BLaER1 treated with 17β-estradiol and CSF1 and Interleukin-3, amounts not matched to agents 10 nM and 100 nM (cell line): Measurements from ENCODE around the gene KAT6B.
"Not testable (repeated sequence)": the region's sequence is repeated elsewhere in the genome, so short reads cannot be mapped to it uniquely, and the experiment has no call there.

Source experiments
- H3K27ac ChIP-seq, 11 experiments: shearing (Covaris generic); formaldehyde crosslinking; 2 replicates each; pipeline ENCODE4 v1.8.1; 2022
- H3K27me3 ChIP-seq, 11 experiments: shearing (Covaris generic); formaldehyde crosslinking; 2 replicates each; pipeline ENCODE4 v1.8.1; 2022
- H3K36me3 ChIP-seq, 11 experiments: shearing (Covaris generic); formaldehyde crosslinking; 2 replicates each; pipeline ENCODE4 v1.8.1; 2022
- H3K4me1 ChIP-seq, 10 experiments: shearing (Covaris generic); formaldehyde crosslinking; 2 replicates each; pipeline ENCODE4 v1.8.1; 2022
- H3K4me2 ChIP-seq, 11 experiments: shearing (Covaris generic); formaldehyde crosslinking; 2 replicates each; pipeline ENCODE4 v1.8.1; 2022
- H3K4me3 ChIP-seq, 10 experiments: shearing (Covaris generic); formaldehyde crosslinking; 2 replicates each; pipeline ENCODE4 v1.8.1; 2022
- H3K9ac ChIP-seq, 11 experiments: shearing (Covaris generic); formaldehyde crosslinking; 2 replicates each; pipeline ENCODE4 v1.8.1; 2022
- H3K9me3 ChIP-seq, 11 experiments: shearing (Covaris generic); formaldehyde crosslinking; replicated peaks in 1 of 11; 2 replicates each; pipeline ENCODE4 v1.8.1; 2022
- H4K20me1 ChIP-seq, 11 experiments: shearing (Covaris generic); formaldehyde crosslinking; 2 replicates each; pipeline ENCODE4 v1.8.1; 2022
- Cebpa-rat ChIP-seq, 11 experiments: shearing (Covaris generic); IDR thresholded peaks; 2 replicates each; pipeline ENCODE4 v1.8.1; 2022

Gene KAT6B

GRCh38 chr10:74891053-74891452 is 64.7 kb downstream of the KAT6B start:
- no peak overlapping the region for H3K4me2 ChIP-seq
- no peak overlapping the region for H3K9ac ChIP-seq
- TF ChIP-seq Cebpa-rat (IDR thresholded peaks at IDR 0.05) = no peak
- H3K27ac ChIP-seq = no peak overlapping the region
- peaks cover 0 to 75% (median 22%) of the 10 kb centered on the region in 11 experiments; a peak in 11 of 22 replicates for H4K20me1 ChIP-seq
- H3K9me3 ChIP-seq = no peaks in the 10 kb centered on the region
- H3K27me3 ChIP-seq = no peaks in the 10 kb centered on the region
- H3K36me3 ChIP-seq = peaks cover 4 to 26% (median 8%) of the 10 kb centered on the region in 11 experiments; a peak in 8 of 22 replicates
- peaks cover 0 to 16% (median 13%) of the 10 kb centered on the region in 10 experiments; a peak in 14 of 20 replicates for H3K4me1 ChIP-seq
- H3K4me3 ChIP-seq = no peak overlapping the region

- no peaks in the 10 kb centered on the region for H3K9me3 ChIP-seq
- peaks cover 0 to 24% (median 6%) of the 10 kb centered on the region in 11 experiments; a peak in 8 of 22 replicates for H3K36me3 ChIP-seq
- no peak overlapping the region for H3K9ac ChIP-seq
- peaks cover 8 to 21% (median 15%) of the 10 kb centered on the region in 10 experiments for H3K4me1 ChIP-seq
- H3K4me2 ChIP-seq = peak overlapping the region in 7 of 11 experiments; percentile 11 to 53 (median 29); a peak in 12 of 22 replicates
- peak overlapping the region in 1 of 11 experiments; percentile 10; a peak in 1 of 22 replicates for H3K27ac ChIP-seq
- H3K27me3 ChIP-seq = no peaks in the 10 kb centered on the region
- no peak for TF ChIP-seq Cebpa-rat (IDR thresholded peaks at IDR 0.05)
- H3K4me3 ChIP-seq = no peak overlapping the region
- peaks cover 0 to 68% (median 18%) of the 10 kb centered on the region in 11 experiments; a peak in 11 of 22 replicates for H4K20me1 ChIP-seq
Observed at GRCh38 chr10:74892839-74893238, 66.4 kb downstream of the KAT6B start.

GRCh38 chr10:74893329-74893728 is 66.9 kb downstream of the KAT6B start:
- not testable (repeated sequence) for H3K27me3 ChIP-seq, H3K9me3 ChIP-seq, H3K9ac ChIP-seq, H3K4me3 ChIP-seq, H3K27ac ChIP-seq
- H3K4me1 ChIP-seq = peaks cover 13 to 26% (median 19%) of the 10 kb centered on the region in 10 experiments
- H3K4me2 ChIP-seq = peak overlapping the region in 4 of 11 experiments; percentile 16 to 53 (median 39); a peak in 3 of 22 replicates
- peaks cover 0 to 67% (median 18%) of the 10 kb centered on the region in 11 experiments; a peak in 9 of 22 replicates for H4K20me1 ChIP-seq
- TF ChIP-seq Cebpa-rat (IDR thresholded peaks at IDR 0.05) = peak in 3 of 11 experiments; percentile 21 to 74 (median 53); a peak in 4 of 22 replicates
- H3K36me3 ChIP-seq = peaks cover 0 to 24% (median 6%) of the 10 kb centered on the region in 11 experiments; a peak in 8 of 22 replicates

GRCh38 chr10:74896788-74897527 is 70.6 kb downstream of the KAT6B start:
- Histone ChIP-seq H3K4me1 (peaks cover 18 to 31% (median 27%) of the 10 kb centered on the region in 10 experiments), H3K36me3 (peaks cover 0 to 22% (median 6%) of the 10 kb centered on the region in 11 experiments; a peak in 8 of 22 replicates), H3K9ac (no peak overlapping the region), H3K4me3 (no peak overlapping the region), H3K27me3 (no peaks in the 10 kb centered on the region), H3K27ac (no peak overlapping the region), H3K9me3 (no peaks in the 10 kb centered on the region), H3K4me2 (no peak overlapping the region), H4K20me1 (peaks cover 0 to 51% (median 13%) of the 10 kb centered on the region in 11 experiments; a peak in 9 of 22 replicates)
- no peak for TF ChIP-seq Cebpa-rat (IDR thresholded peaks at IDR 0.05)

- Histone ChIP-seq H3K27ac (peak overlapping the region in 1 of 11 experiments; percentile 30; a peak in 1 of 22 replicates), H3K36me3 (peaks cover 0 to 25% (median 10%) of the 10 kb centered on the region in 11 experiments; a peak in 12 of 22 replicates), H3K4me1 (peaks cover 13 to 20% (median 17%) of the 10 kb centered on the region in 10 experiments; a peak in 17 of 20 replicates), H3K27me3 (no peaks in the 10 kb centered on the region), H3K9me3 (peaks cover 0 to 8% (median 5%) of the 10 kb centered on the region in 11 experiments; a peak in 9 of 22 replicates), H3K4me2 (peak overlapping the region in 8 of 11 experiments; percentile 1 to 60 (median 18); a peak in 10 of 22 replicates), H3K4me3 (no peak overlapping the region), H3K9ac (no peak overlapping the region), H4K20me1 (peaks cover 0 to 44% (median 5%) of the 10 kb centered on the region in 11 experiments; a peak in 7 of 22 replicates)
- TF ChIP-seq Cebpa-rat (IDR thresholded peaks at IDR 0.05) = no peak
Observed at GRCh38 chr10:74898201-74898976, 72.0 kb downstream of the KAT6B start.

- peaks cover 13 to 20% (median 17%) of the 10 kb centered on the region in 10 experiments; a peak in 17 of 20 replicates for H3K4me1 ChIP-seq
Observed at GRCh38 chr10:74900297-74900696, 73.9 kb downstream of the KAT6B start.

GRCh38 chr10:74901301-74901700 is 74.9 kb downstream of the KAT6B start:
- Histone ChIP-seq H3K9ac (no peak overlapping the region), H3K27me3 (no peaks in the 10 kb centered on the region), H3K27ac (no peak overlapping the region), H3K4me1 (peaks cover 13 to 20% (median 17%) of the 10 kb centered on the region in 10 experiments; a peak in 18 of 20 replicates), H3K4me3 (no peak overlapping the region), H3K36me3 (peaks cover 0 to 18% (median 8%) of the 10 kb centered on the region in 11 experiments; a peak in 10 of 22 replicates), H4K20me1 (peaks cover 3 to 52% (median 14%) of the 10 kb centered on the region in 11 experiments; a peak in 10 of 22 replicates), H3K4me2 (no peak overlapping the region), H3K9me3 (peaks cover 0 to 10% (median 6%) of the 10 kb centered on the region in 11 experiments; a peak in 9 of 22 replicates)
- no peak for TF ChIP-seq Cebpa-rat (IDR thresholded peaks at IDR 0.05)

More at GRCh38 chr10:74900297-74900696, 73.9 kb downstream of the KAT6B start:
- no peak for TF ChIP-seq Cebpa-rat (IDR thresholded peaks at IDR 0.05)
- H3K9me3 ChIP-seq = peaks cover 0 to 10% (median 6%) of the 10 kb centered on the region in 11 experiments; a peak in 9 of 22 replicates
- H3K4me3 ChIP-seq = no peak overlapping the region
- no peaks in the 10 kb centered on the region for H3K27me3 ChIP-seq
- H3K9ac ChIP-seq = no peak overlapping the region
- no peak overlapping the region for H3K27ac ChIP-seq
- peaks cover 0 to 20% (median 8%) of the 10 kb centered on the region in 11 experiments; a peak in 11 of 22 replicates for H3K36me3 ChIP-seq
- H3K4me2 ChIP-seq = peak overlapping the region in 6 of 11 experiments; percentile 4 to 27 (median 19); a peak in 5 of 22 replicates
- peaks cover 0 to 50% (median 9%) of the 10 kb centered on the region in 11 experiments; a peak in 10 of 22 replicates for H4K20me1 ChIP-seq

GRCh38 chr10:74901867-74902450 is 75.6 kb downstream of the KAT6B start:
- Histone ChIP-seq H3K27me3 (no peaks in the 10 kb centered on the region), H3K4me2 (no peak overlapping the region), H3K27ac (no peak overlapping the region)

More at GRCh38 chr10:74901867-74902450, 75.6 kb downstream of the KAT6B start:
- Histone ChIP-seq H4K20me1 (peaks cover 3 to 57% (median 14%) of the 10 kb centered on the region in 11 experiments; a peak in 10 of 22 replicates), H3K36me3 (peaks cover 0 to 16% (median 8%) of the 10 kb centered on the region in 11 experiments; a peak in 10 of 22 replicates), H3K4me3 (no peak overlapping the region), H3K9me3 (peaks cover 0 to 10% (median 6%) of the 10 kb centered on the region in 11 experiments; a peak in 9 of 22 replicates), H3K9ac (no peak overlapping the region), H3K4me1 (peaks cover 15 to 20% (median 18%) of the 10 kb centered on the region in 10 experiments; a peak in 19 of 20 replicates)
- TF ChIP-seq Cebpa-rat (IDR thresholded peaks at IDR 0.05) = no peak
